ENCODE results near the gene PNLIPRP3.

PNLIPRP3 gene

DNA sequence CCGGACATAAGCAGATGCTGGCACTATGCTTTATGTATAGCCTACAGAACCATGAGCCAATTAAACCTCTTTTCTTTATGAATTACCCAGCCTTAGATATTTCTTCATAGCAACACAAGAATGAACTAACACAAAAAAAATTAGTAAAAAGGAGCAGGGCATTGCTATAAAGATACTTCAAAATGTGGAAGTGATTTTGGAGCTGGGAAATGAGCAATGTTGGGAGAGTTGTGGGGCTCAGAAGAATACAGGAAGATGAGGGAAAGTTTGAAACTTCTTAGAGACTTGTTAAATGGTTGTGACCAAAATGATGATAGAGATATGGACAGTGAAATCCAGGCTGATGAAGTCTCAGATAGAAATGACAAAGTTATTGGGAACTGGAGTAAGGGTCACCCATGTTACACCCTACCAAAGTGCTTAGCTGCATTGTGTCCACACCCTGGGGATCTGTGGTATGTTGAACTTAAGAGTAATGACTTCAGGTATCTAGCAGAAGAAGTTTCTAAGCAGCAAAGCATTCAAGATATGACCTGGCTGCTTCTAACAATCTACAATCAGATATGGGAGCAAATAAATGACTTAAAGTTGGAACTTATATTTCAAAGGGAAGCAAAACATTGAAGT lies 24.2 kb downstream of the PNLIPRP3 start:
- DNase-seq = no peak

DNA sequence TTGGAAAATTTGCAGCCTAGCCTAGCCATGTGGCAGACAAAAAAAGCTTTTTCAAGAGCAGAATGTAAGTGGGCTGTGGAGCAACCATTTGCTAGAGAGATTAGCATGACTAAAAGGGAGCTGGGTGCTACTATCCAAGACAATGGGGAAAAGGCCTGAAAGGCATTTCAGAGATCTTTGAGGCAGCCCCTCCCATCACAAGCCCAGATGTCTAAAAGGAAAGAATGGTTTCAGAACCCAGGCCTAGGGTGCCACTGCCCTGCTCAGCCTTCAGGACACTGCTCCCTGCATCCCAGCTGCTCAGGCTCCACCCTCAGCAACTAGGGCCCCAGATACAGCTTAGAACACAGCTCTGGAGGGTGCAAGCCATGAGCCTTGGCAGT lies 24.7 kb downstream of the PNLIPRP3 start:
- DNase-seq = no peak

DNA sequence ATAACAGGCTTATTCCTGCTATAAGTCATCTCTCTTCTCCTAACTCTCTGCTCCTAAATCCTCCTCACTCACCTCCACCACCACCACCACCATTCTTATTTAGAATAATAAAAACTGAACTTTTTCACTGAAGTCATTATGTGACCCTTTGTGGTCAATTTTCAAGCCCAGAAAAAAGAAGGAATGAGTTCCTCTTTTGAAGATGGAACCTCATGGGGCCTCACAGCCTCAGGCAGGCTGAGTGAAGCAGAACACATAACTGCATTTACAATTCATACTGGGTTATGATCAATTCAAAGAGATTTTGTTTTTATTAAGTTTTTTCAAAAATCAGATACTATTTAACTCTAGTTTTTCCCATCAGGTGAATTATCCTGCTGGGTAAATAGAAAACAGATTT lies 29.8 kb downstream of the PNLIPRP3 start:
- no peak for DNase-seq

DNA sequence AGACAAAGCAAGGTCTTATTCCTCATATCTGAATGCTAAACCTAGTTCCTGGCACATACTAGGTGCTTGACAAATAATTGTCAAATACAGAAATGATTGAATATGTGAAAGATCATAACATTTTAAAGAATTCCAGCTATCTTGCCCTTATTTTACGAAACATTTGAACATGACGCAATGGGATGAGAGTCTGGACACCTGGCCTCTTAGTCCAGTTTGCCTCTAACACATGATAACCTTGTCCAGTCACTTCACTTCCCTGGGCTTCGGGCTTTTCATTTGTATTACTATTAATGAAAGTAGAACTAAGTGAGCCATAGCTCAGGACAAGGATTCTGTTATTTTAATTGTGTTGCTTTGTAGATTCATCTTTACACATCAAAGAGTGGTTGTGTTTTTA lies 32.6 kb downstream of the PNLIPRP3 start:
- no peak for DNase-seq

DNA sequence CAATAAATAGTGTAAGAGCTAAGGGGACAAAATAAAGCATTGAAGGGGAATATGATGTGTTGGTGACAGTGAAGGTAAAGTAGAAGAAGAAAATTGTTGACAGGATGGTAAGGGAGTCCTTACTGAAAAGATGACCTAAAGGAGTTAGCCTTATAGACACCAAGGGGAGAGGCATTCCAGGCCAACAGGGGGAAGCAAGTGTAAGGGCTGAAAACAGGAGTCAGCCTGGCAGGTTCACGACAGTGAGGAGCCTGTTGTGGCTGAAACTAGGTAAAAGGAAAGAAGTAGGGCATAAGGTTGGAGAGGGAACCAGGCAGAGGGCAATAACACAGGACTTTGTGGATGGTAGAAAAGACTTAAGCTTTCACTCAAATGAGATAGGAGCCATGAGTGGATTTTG lies 34.0 kb downstream of the PNLIPRP3 start:
- no peak for DNase-seq

DNA sequence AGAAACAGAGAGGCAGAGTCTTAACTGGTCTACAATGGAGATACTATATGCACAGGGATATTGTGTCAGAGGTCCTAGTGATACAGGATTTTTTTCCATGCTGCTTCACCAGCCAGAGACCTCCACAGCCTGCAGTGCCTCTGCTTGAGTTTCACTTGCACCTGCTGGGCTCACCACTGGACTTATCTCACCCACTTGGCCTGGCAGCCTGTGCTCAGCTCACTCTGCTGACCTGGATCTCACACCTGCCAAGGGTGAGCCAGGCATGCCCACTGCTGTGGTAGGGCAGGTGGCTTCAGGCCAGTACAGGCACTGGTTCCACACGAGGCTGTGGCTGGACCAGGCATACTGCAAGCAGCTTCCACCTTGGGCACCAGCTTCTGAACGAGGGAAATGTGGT lies 36.6 kb downstream of the PNLIPRP3 start:
- no peak for DNase-seq

DNA sequence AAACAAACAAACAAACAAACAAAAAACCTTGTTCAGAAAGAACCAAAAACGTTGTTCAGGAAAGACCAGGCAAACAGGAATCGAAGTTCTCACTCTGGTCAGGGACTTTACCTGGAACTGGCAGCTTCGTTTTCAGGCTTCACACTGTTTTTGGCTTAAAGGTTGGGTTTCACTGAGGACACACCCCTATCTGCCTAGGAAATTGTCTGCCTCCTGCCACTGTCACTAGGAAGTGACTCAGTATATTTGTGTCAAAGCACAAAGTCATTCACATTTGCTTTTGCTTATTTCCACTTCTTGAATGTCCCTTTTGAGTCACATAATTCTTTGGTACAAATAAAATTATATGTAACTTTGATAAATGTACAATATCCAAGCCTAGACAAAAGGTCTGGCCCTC lies 37.9 kb downstream of the PNLIPRP3 start:
- DNase-seq = no peak

DNA sequence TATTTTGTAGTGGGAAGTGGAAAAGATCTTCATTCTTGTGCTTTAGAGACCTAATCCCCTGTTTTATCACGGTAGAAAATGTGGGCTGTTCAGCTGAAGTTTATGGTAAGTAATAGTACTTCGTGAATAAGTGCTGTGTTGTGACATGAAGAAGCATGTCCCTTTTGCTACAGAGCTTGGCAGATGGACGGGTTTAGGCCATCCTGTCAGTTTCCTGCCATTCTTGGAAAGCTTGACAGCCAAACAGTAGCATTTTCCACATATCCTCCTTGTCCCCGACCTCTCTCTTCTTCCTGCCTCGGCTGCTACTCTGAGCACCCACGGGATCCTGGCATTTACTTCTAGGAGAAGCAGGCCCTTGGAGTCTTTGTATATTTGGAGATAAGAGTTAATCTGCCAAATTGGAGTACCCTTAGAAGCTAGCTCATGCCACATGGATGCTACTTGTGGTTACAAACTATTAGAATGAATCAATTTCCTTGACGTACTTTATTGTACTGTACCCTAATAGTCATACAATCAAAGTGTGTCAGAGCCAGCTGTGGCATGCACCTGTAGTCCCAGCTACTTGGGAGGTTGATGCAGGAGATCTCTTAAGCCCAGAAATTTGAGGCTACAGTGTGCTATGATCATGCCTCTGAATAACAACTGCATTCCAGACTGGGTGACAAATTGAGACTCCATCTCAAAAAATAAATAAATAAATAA lies 39.2 kb downstream of the PNLIPRP3 start:
- no peak for DNase-seq

DNA sequence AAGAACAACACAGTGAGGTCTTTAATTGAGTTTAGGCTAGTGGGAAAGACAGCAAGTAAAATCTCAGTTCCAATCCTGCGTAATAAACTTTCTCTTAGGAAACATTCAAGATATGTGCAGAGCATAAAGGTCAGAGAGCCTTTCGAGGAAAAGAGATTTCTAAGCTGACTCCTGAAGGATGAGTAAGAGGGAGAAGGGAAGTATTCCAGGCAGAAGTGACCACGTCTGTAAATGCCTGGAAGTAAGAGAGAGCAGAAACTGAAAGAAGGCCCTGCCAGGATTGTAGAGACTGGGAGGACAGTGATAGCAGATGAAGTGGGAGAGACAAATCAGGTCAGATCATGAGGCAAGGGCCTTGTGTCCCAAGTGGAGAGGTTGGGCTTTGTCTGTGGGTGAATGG lies 41.8 kb downstream of the PNLIPRP3 start:
- no peak for DNase-seq

DNA sequence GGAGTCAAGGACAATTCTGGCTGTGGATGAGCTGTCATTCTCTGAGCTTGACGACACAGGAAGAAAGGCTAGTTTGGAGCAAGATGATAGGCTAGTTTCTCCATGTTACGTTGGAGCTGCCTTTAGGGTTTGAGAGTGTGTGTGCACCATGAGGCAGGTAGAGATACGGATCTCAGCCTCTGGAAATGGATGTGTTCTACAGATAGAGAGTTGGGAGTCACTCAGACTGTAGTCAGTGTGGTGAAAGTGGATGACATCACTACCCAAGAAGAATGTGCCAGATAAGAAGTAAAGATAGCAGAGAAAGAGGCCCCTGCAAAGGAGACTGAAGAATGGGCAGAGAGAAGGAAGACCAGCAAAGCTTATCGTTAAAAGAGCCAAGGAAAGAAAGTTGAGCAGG lies 42.4 kb downstream of the PNLIPRP3 start:
- no peak for DNase-seq

DNA sequence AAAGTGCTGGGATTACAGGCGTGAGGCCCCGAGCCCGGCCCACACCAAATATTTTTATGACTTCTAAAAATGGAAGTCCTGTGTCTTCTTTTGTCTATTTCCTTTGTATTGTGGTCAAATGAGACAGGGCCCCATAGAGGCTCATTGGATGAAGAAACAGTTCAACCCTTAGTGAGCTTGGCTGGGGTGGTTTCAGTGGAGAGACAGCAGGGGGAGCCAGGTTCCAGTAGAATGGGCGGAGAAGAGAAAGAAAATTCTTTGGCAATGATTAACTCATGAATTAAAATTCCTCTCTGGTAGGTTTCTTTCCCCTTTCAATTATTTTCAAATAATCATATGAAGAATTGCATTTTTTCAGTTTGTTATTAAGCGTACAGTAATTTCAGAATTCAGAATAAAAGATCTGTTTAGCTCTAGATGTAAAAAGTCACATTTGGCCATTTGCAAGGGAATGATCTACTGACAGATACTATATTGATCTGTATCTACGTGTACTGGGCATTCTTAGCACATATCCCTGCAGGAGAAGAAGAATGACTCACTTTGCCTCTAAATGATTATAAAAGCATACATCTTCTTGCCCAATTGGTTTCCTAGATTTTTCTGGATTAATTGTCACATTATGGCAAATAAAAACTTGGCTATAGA lies 43.2 kb downstream of the PNLIPRP3 start:
- DNase-seq = no peak

DNA sequence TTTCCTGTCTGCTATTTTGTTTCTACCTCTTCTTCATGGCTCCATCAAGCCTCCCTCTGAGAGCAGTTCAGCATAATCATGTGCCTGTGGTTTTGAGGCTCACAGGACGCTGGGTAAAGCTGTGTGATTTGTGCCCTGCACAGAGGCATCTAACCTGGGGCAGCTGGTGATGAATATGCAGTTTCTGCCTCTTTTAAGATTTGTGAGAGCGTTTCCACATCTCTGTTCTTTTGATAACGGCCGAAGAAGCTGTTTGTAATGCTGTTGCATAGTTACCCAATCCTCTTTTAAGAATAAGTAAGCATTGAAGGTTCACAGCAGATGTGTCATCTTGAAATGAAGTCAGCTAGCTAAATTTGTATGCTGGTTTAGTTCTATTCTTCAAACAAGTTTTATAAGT lies 45.2 kb downstream of the PNLIPRP3 start:
- no peak for DNase-seq

DNA sequence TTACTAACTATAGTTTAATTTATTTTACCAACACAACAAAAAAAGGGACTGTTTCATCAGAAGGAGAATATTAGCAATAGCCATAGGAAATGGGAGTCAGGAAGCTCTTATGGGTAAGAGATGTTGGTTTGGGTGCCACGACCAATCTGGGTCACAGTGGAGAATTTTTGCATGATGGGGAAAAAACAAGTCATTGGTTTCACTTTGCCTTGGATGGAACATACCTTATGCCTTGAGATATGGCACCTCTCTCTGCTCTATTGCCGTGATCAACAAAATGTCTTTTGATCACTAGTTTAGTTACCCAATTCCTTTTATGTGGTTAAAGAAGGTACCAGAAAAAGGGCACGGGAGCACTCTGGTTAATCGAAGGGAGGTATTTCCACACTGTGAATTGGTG lies 48.2 kb downstream of the PNLIPRP3 start:
- no peak for DNase-seq

DNA sequence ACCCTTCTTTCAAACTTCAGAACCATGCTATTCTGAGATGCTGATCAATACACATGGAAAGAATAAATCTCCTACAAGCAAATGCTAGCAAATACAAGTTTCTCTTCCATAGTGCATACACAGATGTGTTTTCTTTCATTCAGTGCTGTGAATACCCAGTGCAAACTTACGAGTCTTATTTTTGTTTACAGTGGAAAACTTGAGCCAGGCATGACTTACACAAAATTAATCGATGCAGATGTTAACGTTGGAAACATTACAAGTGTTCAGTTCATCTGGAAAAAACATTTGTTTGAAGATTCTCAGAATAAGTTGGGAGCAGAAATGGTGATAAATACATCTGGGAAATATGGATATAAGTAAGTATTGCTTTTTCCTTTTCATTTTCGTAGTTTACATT lies 48.8 kb downstream of the PNLIPRP3 start:
- no peak for DNase-seq

DNA sequence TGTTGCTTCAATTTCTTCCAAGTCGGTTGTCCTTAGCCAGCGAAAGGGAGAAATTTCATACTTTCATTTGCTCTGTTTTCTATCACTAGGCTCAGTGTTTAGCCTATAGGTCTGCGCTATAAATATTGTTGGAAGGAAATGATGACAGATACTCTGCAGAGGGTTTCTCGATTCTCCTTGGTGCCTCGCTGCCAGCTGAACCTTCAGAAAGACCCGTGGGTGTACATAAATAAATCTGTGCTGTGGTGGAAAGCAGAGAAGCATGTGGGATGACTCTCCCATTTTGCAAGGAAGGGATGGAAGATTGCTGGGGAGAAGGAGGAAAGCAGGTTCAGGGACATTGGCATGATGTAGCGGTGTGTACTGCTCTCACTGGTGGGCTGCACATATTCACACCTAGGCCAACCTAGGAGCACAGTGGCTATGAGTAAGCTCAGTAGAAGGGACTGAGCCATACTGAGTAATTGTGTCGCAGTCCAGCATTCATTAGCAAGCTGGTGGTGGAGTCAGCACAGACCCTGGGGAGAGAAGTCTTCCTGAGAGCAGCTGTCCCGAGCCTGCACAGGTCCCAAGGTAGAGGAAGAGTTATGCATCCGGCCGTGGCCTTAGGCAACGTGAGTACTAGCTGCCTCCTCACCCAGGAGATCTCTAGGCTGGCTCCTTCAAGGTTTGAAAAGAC lies 50.5 kb downstream of the PNLIPRP3 start:
- no peak for DNase-seq

DNA sequence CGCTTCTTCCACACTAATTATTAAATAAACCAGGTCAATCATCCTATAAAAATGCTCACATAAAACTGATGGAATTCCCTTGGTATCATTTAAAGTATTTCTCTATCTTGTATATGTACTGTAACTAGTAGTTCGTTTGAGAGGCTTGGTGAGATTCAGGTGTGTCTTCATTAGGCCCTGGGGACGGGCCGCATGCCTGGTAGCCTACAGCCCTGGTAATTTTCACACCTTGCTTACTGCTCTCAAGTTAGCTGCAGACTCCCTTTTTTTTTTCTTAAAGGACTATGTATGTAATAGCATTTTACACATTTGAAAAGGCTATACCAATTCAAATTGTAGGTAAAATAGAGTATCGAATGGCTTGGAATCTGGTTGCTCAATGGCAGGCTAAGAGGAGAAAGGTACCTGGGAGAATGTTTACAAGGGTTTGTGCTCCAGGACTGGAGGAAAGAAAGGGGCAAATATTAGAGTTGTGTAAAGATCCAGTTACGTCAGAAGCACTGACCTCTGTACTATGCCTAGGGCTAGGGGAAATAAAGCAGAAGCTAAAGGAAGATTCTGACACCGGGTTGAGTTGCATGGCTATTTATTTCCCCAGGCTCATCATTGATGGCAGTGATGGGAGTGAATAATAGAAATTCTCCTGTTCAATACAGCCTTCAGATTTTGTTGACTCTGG lies 59.3 kb downstream of the PNLIPRP3 start:
- DNase-seq = no peak

DNA sequence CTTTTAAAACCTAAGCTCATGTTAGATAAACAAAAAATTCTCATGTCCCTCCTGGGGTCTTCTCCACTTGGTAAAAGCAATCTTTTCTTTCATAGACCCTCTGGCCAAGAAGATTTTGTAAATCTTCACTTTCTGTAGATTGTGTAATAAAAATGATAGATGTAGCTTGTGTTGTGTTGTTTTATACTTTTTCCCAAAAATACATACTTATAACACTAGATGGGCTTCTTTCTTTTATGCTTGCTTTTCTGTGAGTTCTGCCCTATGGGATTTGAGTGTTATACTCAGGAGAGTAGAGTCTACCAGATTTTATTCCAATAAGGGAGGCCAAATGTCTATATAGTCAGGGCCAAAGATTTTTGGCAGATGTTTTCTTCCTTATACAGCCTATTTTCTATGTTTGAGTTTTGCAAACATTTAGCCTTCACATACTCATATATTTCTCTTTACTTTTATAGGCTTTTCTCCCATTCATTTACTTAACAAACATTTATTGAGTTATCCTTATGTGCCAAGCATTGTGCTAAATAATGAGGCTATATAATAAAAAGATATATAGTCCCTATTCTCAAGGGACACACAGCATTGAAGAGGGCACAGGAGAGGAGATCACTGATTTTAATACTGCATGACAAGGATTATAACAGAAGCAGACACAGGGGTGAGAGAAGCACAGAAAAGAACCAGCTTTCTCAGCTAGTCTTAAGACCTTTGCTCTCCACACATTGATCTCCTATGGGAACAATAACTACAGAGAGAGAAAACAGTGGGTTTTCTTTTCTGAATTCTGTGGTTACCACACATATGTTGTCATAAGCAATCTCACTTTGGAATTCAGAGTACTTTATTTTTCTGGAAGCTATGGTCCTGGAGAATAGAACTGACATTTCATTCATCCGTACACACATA lies 60.1 kb downstream of the PNLIPRP3 start:
- no peak for DNase-seq

DNA sequence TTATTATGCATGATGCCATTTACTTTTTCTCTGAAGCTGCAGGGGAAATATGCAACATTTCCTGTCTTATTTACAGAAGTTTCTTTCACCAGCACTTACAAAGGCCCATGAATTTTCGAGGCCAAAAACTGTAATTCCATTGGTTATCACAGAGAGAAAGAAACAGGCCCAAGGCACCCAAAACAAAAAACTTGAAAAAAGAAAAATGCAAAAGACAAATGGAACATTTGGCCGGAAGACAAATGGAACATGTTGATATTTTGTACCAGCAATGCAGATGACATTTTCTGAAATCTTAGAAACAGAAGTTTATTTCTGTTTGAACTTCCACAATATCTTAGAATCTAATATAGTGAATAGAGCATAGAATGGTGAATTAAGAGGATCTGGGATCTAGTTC lies 61.8 kb downstream of the PNLIPRP3 start:
- DNase-seq = no peak

DNA sequence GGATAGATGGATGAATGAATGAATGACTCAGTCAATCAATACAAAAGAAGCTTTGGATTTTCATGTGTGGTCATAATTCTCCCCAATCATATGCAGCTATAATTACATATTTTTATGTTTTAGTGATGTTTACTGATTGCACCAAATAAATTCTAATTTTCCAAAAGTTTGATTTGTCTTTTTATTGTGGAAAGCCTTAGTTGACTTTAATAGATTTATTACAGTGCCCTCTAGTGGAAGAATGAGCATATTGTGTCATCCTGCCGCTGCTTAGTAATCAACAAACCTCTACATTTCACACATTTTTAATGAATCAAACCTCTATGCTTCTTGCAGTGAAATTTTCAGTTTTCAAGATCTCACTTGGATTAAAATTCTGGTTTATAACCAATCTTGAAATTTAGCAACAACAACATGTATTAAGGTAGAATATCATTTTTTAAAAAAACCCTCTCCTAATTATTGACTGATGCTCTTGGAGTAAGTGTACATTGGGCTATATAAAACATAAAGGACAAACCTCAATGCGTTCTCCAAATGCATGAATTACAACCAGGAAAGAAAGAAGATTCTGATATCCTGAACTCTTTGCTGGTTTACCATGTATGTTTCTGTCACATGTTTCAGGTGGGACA lies 62.5 kb downstream of the PNLIPRP3 start:
- DNase-seq = no peak

DNA sequence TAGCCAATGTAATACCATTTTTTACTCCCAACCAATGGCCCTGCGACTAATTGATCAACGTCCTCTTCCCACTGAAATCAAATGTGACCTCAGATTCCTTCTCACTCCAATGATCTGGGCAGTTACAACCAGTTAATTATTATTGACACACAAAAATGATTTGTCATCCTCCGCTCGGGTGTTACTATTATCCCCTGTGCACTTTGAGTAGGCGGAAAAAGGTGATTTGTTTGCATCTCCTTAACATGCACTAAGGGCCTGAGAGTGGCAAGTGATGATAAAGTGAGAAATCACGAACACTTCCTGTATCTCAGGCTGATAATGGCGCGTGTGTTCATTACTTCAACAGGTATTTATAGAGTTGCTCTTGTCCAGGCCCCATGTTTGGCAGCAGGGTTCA lies 77.1 kb downstream of the PNLIPRP3 start:
- no peak for DNase-seq

DNA sequence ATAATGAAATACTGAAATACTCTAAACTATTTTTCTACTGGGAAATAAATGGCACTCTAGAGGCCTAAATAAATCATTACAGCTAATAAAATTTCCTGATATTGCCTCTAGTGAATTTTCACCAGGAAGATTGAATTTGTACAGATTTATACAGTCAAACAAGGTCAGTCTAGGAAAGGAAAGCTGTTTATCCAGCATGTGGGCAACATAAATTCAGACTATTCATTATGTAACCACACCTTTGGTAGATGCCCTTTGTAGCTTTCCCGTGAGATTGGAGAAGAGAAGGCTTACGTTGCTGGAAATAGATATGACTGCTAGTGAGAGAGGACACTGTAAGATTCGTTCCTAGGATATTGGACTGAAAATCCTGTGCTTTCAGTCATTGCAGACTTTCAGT lies 82.9 kb downstream of the PNLIPRP3 start:
- DNase-seq = no peak

DNA sequence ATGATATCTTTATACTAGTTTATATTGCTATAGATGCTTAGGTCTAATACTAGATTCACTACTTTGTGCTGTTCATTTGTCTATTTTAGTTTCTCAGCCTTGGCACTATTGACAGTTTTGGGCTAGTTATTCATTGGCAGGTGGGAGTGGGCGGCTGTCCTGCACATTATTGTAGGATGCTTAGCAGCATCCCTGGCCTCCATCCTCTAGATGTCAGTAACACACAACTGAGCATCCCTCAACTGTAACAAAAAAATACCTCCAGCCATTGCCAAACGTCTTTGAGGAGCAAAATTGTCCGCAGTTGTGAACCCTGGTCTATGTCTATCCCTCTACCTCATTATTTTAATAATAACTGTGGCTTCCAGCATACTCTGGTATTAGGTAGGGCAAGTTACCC lies 83.7 kb downstream of the PNLIPRP3 start:
- no peak for DNase-seq
